Spleen (tissue), 7 donors: ENCODE results near the gene KRT78.

Experiments used
- POLR2A ChIP-seq, 3 donors: fragments of 450-650 bp; IDR thresholded peaks; one replicate each; pipeline ENCODE4 v1.5.1; 2017; ENCODE audit warnings: antibody characterized with exemption in 3 of 3, mild to moderate bottlenecking in 1 of 3
- POLR2AphosphoS5 ChIP-seq, 3 donors: sonication (generic); formaldehyde crosslinking; IDR thresholded peaks; one replicate each; pipeline ENCODE4 v1.5.1; 2017; ENCODE audit warnings: antibody characterized with exemption in 3 of 3
- TF ChIP-seq, protein P1 (sequence below), 11 experiments: fragments of 200-600 bp in 7 of 11; fragments of 450-650 bp in 4 of 11; sonication (generic) in 4 of 11; IDR thresholded peaks in 8 of 11; conservative IDR thresholded peaks in 3 of 11; 1 replicate in 7 of 11; 2 replicates in 4 of 11; pipeline versions ENCODE4 v1.4.0 to v1.8.0; 2016 to 2021; ENCODE audit warnings: antibody characterized with exemption in 11 of 11, inconsistent platforms in 4 of 11, mild to moderate bottlenecking in 1 of 11
- donor health status: DM: no; HTN: no; CAD: no; lungs with moderate emphysema.
- donor health status: DM: no; HTN: no; CAD: no.
- donor health status: DM: no; HTN: no; CAD: no.

DNA sequence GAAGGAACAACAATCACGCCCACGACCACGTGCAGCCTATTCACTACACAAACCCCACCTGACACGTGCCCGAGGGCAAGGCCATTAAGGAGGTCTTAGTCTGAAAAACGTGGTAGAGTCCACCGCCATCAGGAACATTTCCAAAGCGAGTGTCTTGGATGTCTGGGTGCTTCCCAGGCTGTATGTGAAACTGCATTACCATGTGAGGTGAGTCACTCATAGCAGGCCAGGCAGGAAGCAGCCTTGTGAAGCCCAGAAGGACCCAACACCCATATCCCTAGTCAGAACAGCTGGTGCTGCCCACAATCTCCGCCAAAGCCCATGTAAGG, 11.4 kb downstream of the KRT78 start:
- no peak for TF ChIP-seq POLR2AphosphoS5 (IDR thresholded peaks at IDR 0.05)
- TF ChIP-seq POLR2A (IDR thresholded peaks at IDR 0.05), result no peak
- TF ChIP-seq, protein P1, sequence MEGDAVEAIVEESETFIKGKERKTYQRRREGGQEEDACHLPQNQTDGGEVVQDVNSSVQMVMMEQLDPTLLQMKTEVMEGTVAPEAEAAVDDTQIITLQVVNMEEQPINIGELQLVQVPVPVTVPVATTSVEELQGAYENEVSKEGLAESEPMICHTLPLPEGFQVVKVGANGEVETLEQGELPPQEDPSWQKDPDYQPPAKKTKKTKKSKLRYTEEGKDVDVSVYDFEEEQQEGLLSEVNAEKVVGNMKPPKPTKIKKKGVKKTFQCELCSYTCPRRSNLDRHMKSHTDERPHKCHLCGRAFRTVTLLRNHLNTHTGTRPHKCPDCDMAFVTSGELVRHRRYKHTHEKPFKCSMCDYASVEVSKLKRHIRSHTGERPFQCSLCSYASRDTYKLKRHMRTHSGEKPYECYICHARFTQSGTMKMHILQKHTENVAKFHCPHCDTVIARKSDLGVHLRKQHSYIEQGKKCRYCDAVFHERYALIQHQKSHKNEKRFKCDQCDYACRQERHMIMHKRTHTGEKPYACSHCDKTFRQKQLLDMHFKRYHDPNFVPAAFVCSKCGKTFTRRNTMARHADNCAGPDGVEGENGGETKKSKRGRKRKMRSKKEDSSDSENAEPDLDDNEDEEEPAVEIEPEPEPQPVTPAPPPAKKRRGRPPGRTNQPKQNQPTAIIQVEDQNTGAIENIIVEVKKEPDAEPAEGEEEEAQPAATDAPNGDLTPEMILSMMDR (IDR thresholded peaks at IDR 0.05 in 8 of 11, conservative IDR thresholded peaks at IDR 0.05 in 3 of 11), result no peak
